H54 (cell line): Measurements from ENCODE around the gene C6orf15.

Experiments
- DNase-seq: peaks from one replicate; pipeline ENCODE4 v3.0.0; 2011; ENCODE audit warnings: low spot score, mixed read lengths; ENCODE audit not compliant: insufficient read length
- FAIRE-seq: peaks from 3 replicates; lab custom pipeline; 2011; peaks lifted over from hg19 to GRCh38; lab: Jason Lieb, UNC
- POLR2A ChIP-seq: IDR thresholded peaks from 2 replicates; pipeline ENCODE4 v1.6.1; 2011; ENCODE audit warnings: low read depth, mild to moderate bottlenecking, low read length

The C6orf15 gene

GRCh38 chr6:31143148-31143547 is 30.8 kb upstream of the C6orf15 start:
- FAIRE-seq (no peak), DNase-seq (peak; percentile 46)
- no peak for TF ChIP-seq POLR2A

- no peak for TF ChIP-seq POLR2A
- DNase-seq = no peak
- FAIRE-seq = no peak
These were observed 30.0 kb upstream of the C6orf15 start for GRCh38 chr6:31142361-31142761.

- DNase-seq (no peak), FAIRE-seq (no peak)
- no peak for TF ChIP-seq POLR2A
These were observed 28.3 kb upstream of the C6orf15 start for GRCh38 chr6:31140643-31141042.

- no peak for FAIRE-seq
- TF ChIP-seq POLR2A = no peak
- DNase-seq = no peak
These were observed 27.2 kb upstream of the C6orf15 start for GRCh38 chr6:31139599-31139998.

GRCh38 chr6:31138982-31139381 is 26.6 kb upstream of the C6orf15 start, which contains the start of gene PSORS1C2:
Gene PSORS1C2 (minus strand): TSS chr6:31139066. CDS start chr6:31139026, 40 bp downstream.
- TF ChIP-seq POLR2A = no peak
- no peak for DNase-seq
- FAIRE-seq = no peak

- FAIRE-seq (no peak), DNase-seq (no peak)
- no peak for TF ChIP-seq POLR2A
These were observed 23.3 kb upstream of the C6orf15 start for GRCh38 chr6:31135710-31136109.

GRCh38 chr6:31132806-31133205 is 20.4 kb upstream of the C6orf15 start:
- no peak for FAIRE-seq

GRCh38 chr6:31131595-31131994 is 19.2 kb upstream of the C6orf15 start:
- TF ChIP-seq POLR2A = no peak
- DNase-seq = no peak
- no peak for FAIRE-seq

More at GRCh38 chr6:31132806-31133205, 20.4 kb upstream of the C6orf15 start:
- DNase-seq = no peak
- TF ChIP-seq POLR2A = no peak

- FAIRE-seq = no peak
- DNase-seq = no peak
- TF ChIP-seq POLR2A = no peak
These were observed 18.4 kb upstream of the C6orf15 start for GRCh38 chr6:31130751-31131150.

GRCh38 chr6:31129130-31129529 is 16.8 kb upstream of the C6orf15 start:
- FAIRE-seq (no peak), DNase-seq (no peak)
- no peak for TF ChIP-seq POLR2A

GRCh38 chr6:31128093-31128676 is 15.8 kb upstream of the C6orf15 start:
- TF ChIP-seq POLR2A = no peak
- FAIRE-seq (no peak), DNase-seq (no peak)

GRCh38 chr6:31126396-31127175 is 14.2 kb upstream of the C6orf15 start:
- FAIRE-seq = no peak
- no peak for DNase-seq
- TF ChIP-seq POLR2A = no peak

GRCh38 chr6:31125586-31126363 is 13.4 kb upstream of the C6orf15 start:
- TF ChIP-seq POLR2A = no peak
- FAIRE-seq (no peak), DNase-seq (no peak)

GRCh38 chr6:31125162-31125561 is 12.8 kb upstream of the C6orf15 start:
- no peak for FAIRE-seq
- no peak for DNase-seq
- no peak for TF ChIP-seq POLR2A
